A673 (cell line): ENCODE data around the gene FOXRED1. TPM values are rescaled to one million over a fixed set of nuclear protein-coding genes. Genes with fewer than 3 reads are reported as not detected.

Experiments
- BruUV-seq: library from RNA; stranded (reverse); fragments of 400-500 nt; replicated peaks from 2 replicates; lab custom pipeline; 2021; lab: Mats Ljungman, UMichigan
- CTCF ChIA-PET: fragments of 300-600 bp; sonication (Branson Sonifier 250); formaldehyde crosslinking; loops from one replicate; lab custom pipeline; 2022; ENCODE audit warnings: antibody characterized with exemption; lab: Charles Lee
- POLR2A ChIA-PET: fragments of 300-600 bp; sonication (Branson Sonifier 250); formaldehyde crosslinking; loops from one replicate; lab custom pipeline; 2022; ENCODE audit warnings: antibody characterized with exemption; ENCODE audit not compliant: low non-redundant PET; lab: Charles Lee
- DNase-seq: peaks from one replicate; pipeline ENCODE4 v3.0.0-alpha.2; 2015; ENCODE audit warnings: low spot score
- H3K27ac ChIP-seq: fragments of 200-600 bp; sonication (generic); 2 replicates; pipeline ENCODE4 v1.5.1; 2016; ENCODE audit warnings: mixed run types, low read depth, mild to moderate bottlenecking, mixed read lengths, antibody characterized with exemption, low read length; ENCODE audit not compliant: poor library complexity, severe bottlenecking
- H3K27me3 ChIP-seq: fragments of 200-600 bp; sonication (generic); replicated peaks from 2 replicates; pipeline ENCODE4 v1.6.1; 2017; ENCODE audit warnings: mixed run types, low read depth, mild to moderate bottlenecking, mixed read lengths, antibody characterized with exemption, low read length; ENCODE audit not compliant: insufficient read depth, poor library complexity
- H3K36me3 ChIP-seq: fragments of 200-600 bp; sonication (generic); 2 replicates; pipeline ENCODE4 v1.6.1; 2016; ENCODE audit warnings: mixed run types, mild to moderate bottlenecking, mixed read lengths, antibody characterized with exemption, low read length; ENCODE audit not compliant: insufficient read depth, poor library complexity, severe bottlenecking
- H3K4me1 ChIP-seq: fragments of 200-600 bp; sonication (generic); 2 replicates; pipeline ENCODE4 v1.6.1; 2017; ENCODE audit warnings: mixed run types, mild to moderate bottlenecking, mixed read lengths, antibody characterized with exemption, low read length; ENCODE audit not compliant: insufficient read depth, poor library complexity, severe bottlenecking
- H3K4me3 ChIP-seq: fragments of 200-600 bp; sonication (generic); 2 replicates; pipeline ENCODE4 v1.5.1; 2016; ENCODE audit warnings: low read depth, mixed run types, mild to moderate bottlenecking, mixed read lengths, low read length; ENCODE audit not compliant: poor library complexity, severe bottlenecking
- H3K9me3 ChIP-seq: fragments of 200-600 bp; sonication (generic); 2 replicates; pipeline ENCODE4 v1.6.1; 2016; ENCODE audit warnings: mixed run types, low read depth, mild to moderate bottlenecking, mixed read lengths, antibody characterized with exemption, low read length; ENCODE audit not compliant: poor library complexity, severe bottlenecking
- CTCF ChIP-seq: fragments of 300-800, 200-600 bp; sonication (generic); conservative IDR thresholded peaks from 2 replicates; pipeline ENCODE4 v1.5.1; 2017; ENCODE audit warnings: low read depth, mild to moderate bottlenecking, antibody characterized with exemption, low read length, moderate library complexity, mixed read lengths
- EZH2 ChIP-seq: fragments of 200-600 bp; sonication (generic); IDR thresholded peaks from 2 replicates; pipeline ENCODE4 v1.6.1; 2017; ENCODE audit warnings: borderline replicate concordance, low read depth, mild to moderate bottlenecking, mixed read lengths, antibody characterized with exemption, low read length; ENCODE audit not compliant: poor library complexity, severe bottlenecking
- intact Hi-C: fragments of 100-400 bp; cut with micrococcal nuclease; formaldehyde crosslinking; loops from one replicate; pipeline ENCODE4 v1.10.0; 2022; ENCODE audit not compliant: unreplicated experiment
- total RNA-seq: library from RNA; stranded (reverse); gene quantifications from 2 replicates; pipeline ENCODE4 v1.2.3, GENCODE V29; 2021

Gene FOXRED1
- total RNA-seq, 1 experiment from 2014 or later: 72.6 TPM

- POLR2A ChIA-PET: no interaction called here
- TF ChIP-seq CTCF (no peak), EZH2 (no peak)
- H3K4me1 ChIP-seq: peaks cover 11% of the 10 kb centered on the region
- CTCF ChIA-PET: no interaction called here
- H3K27me3 ChIP-seq: no peaks in the 10 kb centered on the region
- intact Hi-C loops: no loop called here
- H3K27ac ChIP-seq: peak overlapping the region; percentile 82
- H3K4me3 ChIP-seq: peak overlapping the region; percentile 67
- no peak for DNase-seq
- H3K36me3 ChIP-seq: peaks cover 50% of the 10 kb centered on the region
- BruUV-seq: no TSS peak
- H3K9me3 ChIP-seq: no peaks in the 10 kb centered on the region
Measured at GRCh38 chr11:126267650-126268049, 1.3 kb upstream of the FOXRED1 start.

- Histone ChIP-seq H3K4me1 (peaks cover 11% of the 10 kb centered on the region), H3K27ac (peak overlapping the region; percentile 82), H3K36me3 (peaks cover 50% of the 10 kb centered on the region), H3K4me3 (peak overlapping the region; percentile 67), H3K9me3 (no peaks in the 10 kb centered on the region), H3K27me3 (no peaks in the 10 kb centered on the region)
- no TSS peak for BruUV-seq
- CTCF ChIA-PET: no interaction called here
- TF ChIP-seq CTCF: no peak
- no peak for TF ChIP-seq EZH2
- no peak for DNase-seq
- POLR2A ChIA-PET: interaction anchor here (0.5 to 0.6 kb wide), 2 partner anchors 145 to 662 kb away, joined by 5 to 15 read pairs; no protein-coding TSS in a partner anchor
- intact Hi-C loops: no loop called here
Measured at GRCh38 chr11:126268361-126268707, 620 bp upstream of the FOXRED1 start.

GRCh38 chr11:126277322-126277721 is 8.4 kb downstream of the FOXRED1 start:
- intact Hi-C loops: no loop called here
- ChIA-PET POLR2A (interaction anchor here (0.6 kb wide), 1 partner anchor 38 kb away, joined by 14 read pairs; no protein-coding TSS in a partner anchor), CTCF (no interaction called here)
- no peaks in the 10 kb centered on the region for H3K4me1 ChIP-seq
- no peaks in the 10 kb centered on the region for H3K27me3 ChIP-seq
- DNase-seq: no peak
- H3K27ac ChIP-seq: no peak overlapping the region
- no TSS peak for BruUV-seq
- peaks cover 23% of the 10 kb centered on the region for H3K36me3 ChIP-seq
- H3K4me3 ChIP-seq: no peak overlapping the region
- TF ChIP-seq CTCF (no peak), EZH2 (no peak)
- H3K9me3 ChIP-seq: no peaks in the 10 kb centered on the region
